HepG2 (cell line): Measurements from ENCODE around the gene S100A6. TPM values are rescaled to one million over a fixed set of nuclear protein-coding genes. Genes with fewer than 3 reads are reported as not detected.

Experiments
- ZNF781 ChIP-seq: sonication (generic); formaldehyde crosslinking; IDR thresholded peaks from 2 replicates; pipeline ENCODE4 v1.5.1; 2020; ENCODE audit warnings: borderline replicate concordance, mild to moderate bottlenecking, missing genetic modification reagents; ENCODE audit errors: not compliant biosample characterization
- polyA plus RNA-seq, 8 experiments: library from polyadenylated mRNA; depleted of rRNA in 3 of 8; stranded (reverse) in 7 of 8; unstranded in 1 of 8; fragments of >200 nt; fragmentation: Illumina TruSeq in 4 of 8; extraction: Trizol in 4 of 8; gene quantifications; 2 replicates each; pipeline versions ENCODE4 v1.2.1 to v1.2.3, GENCODE V29; 2011 to 2016; ENCODE audit warnings: low read depth in 4 of 8, missing spikeins in 1 of 8, mixed read lengths in 1 of 8; ENCODE audit not compliant: insufficient read depth in 1 of 8
- total RNA-seq, 5 experiments: library from RNA; depleted of rRNA; stranded (reverse); fragments of >200 nt; fragmentation: Illumina TruSeq; extraction: Trizol; gene quantifications; 2 replicates each; pipeline ENCODE4 v1.2.3, GENCODE V29; 2016; ENCODE audit warnings: low read depth in 1 of 5
- TF ChIP-seq, protein P1 (sequence below): sonication (generic); formaldehyde crosslinking; IDR thresholded peaks from 2 replicates; pipeline ENCODE4 v1.4.0; 2020; ENCODE audit warnings: missing genetic modification reagents
- TF ChIP-seq, protein P2 (sequence below): sonication (generic); formaldehyde crosslinking; IDR thresholded peaks from 2 replicates; pipeline ENCODE4 v1.5.1; 2020; ENCODE audit warnings: mild to moderate bottlenecking, missing genetic modification reagents

Gene S100A6
- total and polyA plus RNA-seq, 2 of the 13 experiments (the other 11 are each of a cell fraction or from before 2014, with no cell fraction given): 72.9 to 85.0 TPM

DNA sequence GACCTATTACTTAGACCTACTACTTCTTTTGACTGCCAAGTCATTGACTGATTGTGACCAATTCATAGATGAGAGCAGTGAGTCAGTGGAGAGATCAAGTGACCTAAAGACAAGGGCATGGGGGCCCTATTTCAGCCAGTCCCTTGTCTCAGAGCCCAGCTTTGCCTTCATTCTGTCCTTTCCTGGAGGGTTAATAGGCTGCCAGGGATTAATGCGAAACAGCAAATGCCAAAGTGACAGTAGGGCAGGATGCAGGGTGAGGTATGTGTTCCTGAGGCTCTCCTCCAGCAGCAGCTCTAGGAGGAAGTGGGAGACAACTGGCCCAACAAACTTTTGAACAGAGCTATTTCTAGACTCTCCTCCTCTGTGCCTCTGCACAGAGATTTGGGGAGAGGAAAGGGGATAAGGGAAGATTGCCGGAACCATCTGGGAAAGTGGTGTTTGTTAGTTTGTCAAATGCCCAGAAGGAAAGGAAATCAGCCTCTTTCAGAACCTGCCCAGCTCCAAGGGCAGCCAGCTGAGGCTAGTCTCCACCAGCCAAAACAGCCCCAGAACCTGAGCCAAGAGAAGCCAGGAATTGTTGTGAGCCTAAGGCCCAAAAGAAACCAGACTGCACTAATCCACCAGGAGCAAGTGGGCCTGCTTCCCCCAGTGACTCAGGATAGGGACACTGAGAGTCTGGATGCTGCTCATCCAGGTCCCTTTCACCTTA, 18.2 kb upstream of the S100A6 start (continued):
- TF ChIP-seq, protein P1, sequence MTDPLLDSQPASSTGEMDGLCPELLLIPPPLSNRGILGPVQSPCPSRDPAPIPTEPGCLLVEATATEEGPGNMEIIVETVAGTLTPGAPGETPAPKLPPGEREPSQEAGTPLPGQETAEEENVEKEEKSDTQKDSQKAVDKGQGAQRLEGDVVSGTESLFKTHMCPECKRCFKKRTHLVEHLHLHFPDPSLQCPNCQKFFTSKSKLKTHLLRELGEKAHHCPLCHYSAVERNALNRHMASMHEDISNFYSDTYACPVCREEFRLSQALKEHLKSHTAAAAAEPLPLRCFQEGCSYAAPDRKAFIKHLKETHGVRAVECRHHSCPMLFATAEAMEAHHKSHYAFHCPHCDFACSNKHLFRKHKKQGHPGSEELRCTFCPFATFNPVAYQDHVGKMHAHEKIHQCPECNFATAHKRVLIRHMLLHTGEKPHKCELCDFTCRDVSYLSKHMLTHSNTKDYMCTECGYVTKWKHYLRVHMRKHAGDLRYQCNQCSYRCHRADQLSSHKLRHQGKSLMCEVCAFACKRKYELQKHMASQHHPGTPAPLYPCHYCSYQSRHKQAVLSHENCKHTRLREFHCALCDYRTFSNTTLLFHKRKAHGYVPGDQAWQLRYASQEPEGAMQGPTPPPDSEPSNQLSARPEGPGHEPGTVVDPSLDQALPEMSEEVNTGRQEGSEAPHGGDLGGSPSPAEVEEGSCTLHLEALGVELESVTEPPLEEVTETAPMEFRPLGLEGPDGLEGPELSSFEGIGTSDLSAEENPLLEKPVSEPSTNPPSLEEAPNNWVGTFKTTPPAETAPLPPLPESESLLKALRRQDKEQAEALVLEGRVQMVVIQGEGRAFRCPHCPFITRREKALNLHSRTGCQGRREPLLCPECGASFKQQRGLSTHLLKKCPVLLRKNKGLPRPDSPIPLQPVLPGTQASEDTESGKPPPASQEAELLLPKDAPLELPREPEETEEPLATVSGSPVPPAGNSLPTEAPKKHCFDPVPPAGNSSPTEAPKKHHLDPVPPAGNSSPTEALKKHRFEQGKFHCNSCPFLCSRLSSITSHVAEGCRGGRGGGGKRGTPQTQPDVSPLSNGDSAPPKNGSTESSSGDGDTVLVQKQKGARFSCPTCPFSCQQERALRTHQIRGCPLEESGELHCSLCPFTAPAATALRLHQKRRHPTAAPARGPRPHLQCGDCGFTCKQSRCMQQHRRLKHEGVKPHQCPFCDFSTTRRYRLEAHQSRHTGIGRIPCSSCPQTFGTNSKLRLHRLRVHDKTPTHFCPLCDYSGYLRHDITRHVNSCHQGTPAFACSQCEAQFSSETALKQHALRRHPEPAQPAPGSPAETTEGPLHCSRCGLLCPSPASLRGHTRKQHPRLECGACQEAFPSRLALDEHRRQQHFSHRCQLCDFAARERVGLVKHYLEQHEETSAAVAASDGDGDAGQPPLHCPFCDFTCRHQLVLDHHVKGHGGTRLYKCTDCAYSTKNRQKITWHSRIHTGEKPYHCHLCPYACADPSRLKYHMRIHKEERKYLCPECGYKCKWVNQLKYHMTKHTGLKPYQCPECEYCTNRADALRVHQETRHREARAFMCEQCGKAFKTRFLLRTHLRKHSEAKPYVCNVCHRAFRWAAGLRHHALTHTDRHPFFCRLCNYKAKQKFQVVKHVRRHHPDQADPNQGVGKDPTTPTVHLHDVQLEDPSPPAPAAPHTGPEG (CRISPR knock-in tag): no peak
- no peak for TF ChIP-seq ZNF781 (CRISPR knock-in tag)
- TF ChIP-seq, protein P2, sequence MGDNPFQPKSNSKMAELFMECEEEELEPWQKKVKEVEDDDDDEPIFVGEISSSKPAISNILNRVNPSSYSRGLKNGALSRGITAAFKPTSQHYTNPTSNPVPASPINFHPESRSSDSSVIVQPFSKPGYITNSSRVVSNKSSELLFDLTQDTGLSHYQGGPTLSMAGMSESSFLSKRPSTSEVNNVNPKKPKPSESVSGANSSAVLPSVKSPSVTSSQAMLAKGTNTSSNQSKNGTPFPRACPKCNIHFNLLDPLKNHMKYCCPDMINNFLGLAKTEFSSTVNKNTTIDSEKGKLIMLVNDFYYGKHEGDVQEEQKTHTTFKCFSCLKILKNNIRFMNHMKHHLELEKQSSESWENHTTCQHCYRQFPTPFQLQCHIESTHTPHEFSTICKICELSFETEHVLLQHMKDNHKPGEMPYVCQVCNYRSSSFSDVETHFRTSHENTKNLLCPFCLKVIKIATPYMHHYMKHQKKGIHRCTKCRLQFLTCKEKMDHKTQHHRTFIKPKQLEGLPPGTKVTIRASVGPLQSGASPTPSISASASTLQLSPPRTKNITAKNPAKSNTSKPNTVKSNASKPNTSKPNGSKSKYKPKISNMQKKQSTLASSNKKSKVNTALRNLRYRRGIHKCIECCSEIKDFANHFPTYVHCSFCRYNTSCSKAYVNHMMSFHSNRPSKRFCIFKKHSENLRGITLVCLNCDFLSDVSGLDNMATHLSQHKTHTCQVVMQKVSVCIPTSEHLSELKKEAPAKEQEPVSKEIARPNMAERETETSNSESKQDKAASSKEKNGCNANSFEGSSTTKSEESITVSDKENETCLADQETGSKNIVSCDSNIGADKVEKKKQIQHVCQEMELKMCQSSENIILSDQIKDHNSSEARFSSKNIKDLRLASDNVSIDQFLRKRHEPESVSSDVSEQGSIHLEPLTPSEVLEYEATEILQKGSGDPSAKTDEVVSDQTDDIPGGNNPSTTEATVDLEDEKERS (CRISPR knock-in tag): no peak
- TF ChIP-seq, all 625 proteins: peak for 0
